Measurements from ENCODE around the gene EFS. TPM values are rescaled to one million over a fixed set of nuclear protein-coding genes. Genes with fewer than 3 reads are reported as not detected.

Gene EFS
- total RNA-seq, 6 donors from 2014 or later, result 4.1 to 18.9 (median 9.3) TPM

GRCh38 chr14:23320584-23321571, 44.1 kb downstream of the EFS start, which contains the start of gene PABPN1:
PABPN1 (plus strand) TSS chr14:23321457; CDS start chr14:23321470, 13 bp downstream.
- no peaks in the 10 kb centered on the region for H3K27me3 ChIP-seq
- peak; percentile 98 to 99 for DNase-seq
- WGBS, 2 donors, result 5 to 18% methylated on average over 17 to 43 of the region's 63 CpGs
- no peaks in the 10 kb centered on the region for H3K9me3 ChIP-seq
- peaks cover 14 to 23% (median 21%) of the 10 kb centered on the region in 4 donors for H3K4me1 ChIP-seq
- peak within 1 kb of the TSS; percentile 95 to 99 (median 99) for H3K27ac ChIP-seq
- peaks cover 0 to 37% (median 28%) of the 10 kb centered on the region in 4 donors for H3K36me3 ChIP-seq
- peak; percentile 96 to 99 for ATAC-seq (ENCODE audit: low FRiP score in 2 of 2)
- H3K4me3 ChIP-seq, result peak within 1 kb of the TSS; percentile 87 to 97 (median 92)
- TF ChIP-seq EP300 (IDR thresholded peaks at IDR 0.05) (peak in 2 of 4 donors; percentile 3 to 12), CTCF (IDR thresholded peaks at IDR 0.05) (peak in 1 of 6 experiments; percentile 10), POLR2AphosphoS5 (IDR thresholded peaks at IDR 0.05) (peak; percentile 71), POLR2A (IDR thresholded peaks at IDR 0.05) (peak in 3 of 4 donors; percentile 43 to 72 (median 60))

GRCh38 chr14:23319746-23320583, 45.0 kb downstream of the EFS start:
- Histone ChIP-seq H3K4me1 (peaks cover 14 to 23% (median 21%) of the 10 kb centered on the region in 4 donors), H3K27me3 (no peaks in the 10 kb centered on the region), H3K27ac (peak overlapping the region; percentile 92 to 99 (median 96)), H3K9me3 (no peaks in the 10 kb centered on the region), H3K4me3 (peak overlapping the region in 3 of 4 donors; percentile 42 to 97 (median 88)), H3K36me3 (peaks cover 0 to 28% (median 21%) of the 10 kb centered on the region in 4 donors)
- DNase-seq (no peak), ATAC-seq (ENCODE audit: low FRiP score in 2 of 2) (no peak)
- WGBS, 2 donors, result 80 to 84% methylated on average over 17 of the region's 17 CpGs
- no peak for TF ChIP-seq CTCF (IDR thresholded peaks at IDR 0.05)
- no peak for TF ChIP-seq POLR2A (IDR thresholded peaks at IDR 0.05)
- TF ChIP-seq EP300 (IDR thresholded peaks at IDR 0.05), result no peak
- TF ChIP-seq POLR2AphosphoS5 (IDR thresholded peaks at IDR 0.05), result no peak

GRCh38 chr14:23316300-23316699, 48.7 kb downstream of the EFS start:
- DNase-seq, result no peak
- Histone ChIP-seq H3K36me3 (peaks cover 0 to 11% (median under 1%) of the 10 kb centered on the region in 4 donors), H3K9me3 (no peaks in the 10 kb centered on the region), H3K27me3 (no peaks in the 10 kb centered on the region), H3K27ac (no peak overlapping the region), H3K4me1 (peaks cover 4 to 6% (median 5%) of the 10 kb centered on the region in 4 donors), H3K4me3 (no peak overlapping the region)
- ATAC-seq (ENCODE audit: low FRiP score in 2 of 2), result no peak
- 91 to 92% methylated on average over 5 of the region's 5 CpGs for WGBS, 2 donors
- TF ChIP-seq EP300 (IDR thresholded peaks at IDR 0.05) (no peak), POLR2AphosphoS5 (IDR thresholded peaks at IDR 0.05) (no peak), CTCF (IDR thresholded peaks at IDR 0.05) (no peak), POLR2A (IDR thresholded peaks at IDR 0.05) (no peak)

GRCh38 chr14:23310546-23310945, 54.4 kb downstream of the EFS start:
- DNase-seq (no peak), ATAC-seq (ENCODE audit: low FRiP score in 2 of 2) (no peak)
- TF ChIP-seq CTCF (IDR thresholded peaks at IDR 0.05) (no peak), POLR2AphosphoS5 (IDR thresholded peaks at IDR 0.05) (no peak), POLR2A (IDR thresholded peaks at IDR 0.05) (no peak)
- Histone ChIP-seq H3K9me3 (no peaks in the 10 kb centered on the region), H3K4me3 (no peak overlapping the region), H3K36me3 (peaks cover 0 to 38% (median 9%) of the 10 kb centered on the region in 4 donors), H3K4me1 (peaks cover 26 to 49% (median 27%) of the 10 kb centered on the region in 4 donors), H3K27ac (no peak overlapping the region), H3K27me3 (no peaks in the 10 kb centered on the region)
- 65% methylated on average over 1 of the region's 1 CpG; no CpG with 5 or more reads in 1 of the 2 donors for WGBS, 2 donors
